COR-L47 (cell line): ENCODE measurements around the gene KCNK16.
A peak's percentile ranks its signal among the peaks of the same experiment; 100 is the strongest.

ENCODE experiments used
- DNase-seq: peaks from one replicate; lab custom pipeline; 2025; lab: John Stamatoyannopoulos, UW

Gene KCNK16

GRCh38 chr6:39341937-39342336, 19.4 kb upstream of the KCNK16 start:
- DNase-seq: no peak

DNA sequence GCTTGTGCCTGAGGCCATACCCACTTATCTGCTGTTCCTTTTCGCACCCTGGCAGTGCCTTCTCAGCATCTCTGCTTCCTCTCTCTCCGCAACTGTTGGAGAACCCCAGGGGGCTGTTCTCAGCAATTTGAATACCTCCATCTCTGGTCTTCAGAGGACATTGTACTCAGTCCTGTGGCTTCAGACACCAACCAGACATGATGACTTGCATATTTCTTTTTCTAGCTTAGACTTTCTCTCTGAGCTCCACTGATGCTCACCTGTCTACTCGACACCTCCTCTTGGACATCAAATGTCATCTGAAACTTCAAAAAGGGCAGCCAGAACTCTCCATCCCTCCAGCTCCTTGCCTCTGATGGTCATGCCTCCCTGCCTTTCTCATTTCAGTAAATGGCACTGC, 18.9 kb upstream of the KCNK16 start:
- DNase-seq: no peak

DNA sequence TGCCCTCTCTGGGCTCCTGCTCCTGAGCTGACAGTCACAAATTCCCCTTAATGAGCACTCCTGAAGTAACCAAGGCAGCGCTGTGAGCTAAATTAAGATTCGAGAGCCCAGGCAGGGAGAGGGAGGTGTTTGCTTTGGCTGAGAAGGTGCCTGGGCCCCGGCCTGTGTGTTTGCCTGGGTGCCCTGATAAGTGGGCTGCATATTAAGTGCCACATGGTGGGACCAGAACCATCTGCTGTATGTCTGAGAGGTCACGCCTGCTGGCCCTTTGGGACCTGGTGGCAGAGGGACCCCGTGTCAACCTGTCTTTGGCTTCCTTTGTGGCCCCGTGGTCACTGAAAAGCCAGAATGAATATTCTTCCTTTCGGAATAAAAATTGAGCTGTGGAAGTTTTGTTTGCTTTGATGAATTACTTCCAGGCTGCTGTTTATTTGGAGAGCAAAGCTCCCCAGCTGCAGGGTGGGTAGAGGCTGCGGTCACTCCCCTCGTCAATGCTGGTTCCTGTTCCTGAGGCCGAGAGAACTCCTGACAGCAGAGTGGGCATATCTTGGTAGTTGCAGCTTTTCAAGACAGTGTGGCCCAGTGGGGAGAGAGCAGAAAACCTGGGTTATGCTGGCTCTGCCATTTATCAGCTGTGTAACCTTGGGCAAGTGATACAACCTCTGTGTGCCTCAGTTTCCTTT, 17.5 kb upstream of the KCNK16 start:
- DNase-seq: peak; percentile 70

GRCh38 chr6:39339096-39339867, 16.8 kb upstream of the KCNK16 start:
- no peak for DNase-seq

DNA sequence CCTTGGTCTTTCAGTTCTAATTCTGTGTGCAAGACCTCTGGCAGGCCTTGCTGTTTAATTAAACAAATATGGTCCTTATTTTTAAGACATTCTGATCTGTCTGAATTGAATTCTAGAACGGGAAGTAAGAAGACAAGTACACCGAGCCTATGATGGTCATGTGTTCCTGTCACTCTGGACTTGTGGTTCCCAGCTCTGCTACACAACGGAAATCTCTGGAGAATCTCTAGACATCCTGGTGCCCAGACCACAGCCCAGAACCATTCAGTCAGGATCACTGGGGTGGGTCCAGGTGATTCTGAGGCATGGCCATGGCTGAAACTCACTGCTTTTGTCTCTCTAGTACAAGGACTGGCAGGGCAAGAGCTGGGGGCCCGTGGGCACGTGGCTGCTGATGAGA, 15.9 kb upstream of the KCNK16 start:
- DNase-seq: no peak

DNA sequence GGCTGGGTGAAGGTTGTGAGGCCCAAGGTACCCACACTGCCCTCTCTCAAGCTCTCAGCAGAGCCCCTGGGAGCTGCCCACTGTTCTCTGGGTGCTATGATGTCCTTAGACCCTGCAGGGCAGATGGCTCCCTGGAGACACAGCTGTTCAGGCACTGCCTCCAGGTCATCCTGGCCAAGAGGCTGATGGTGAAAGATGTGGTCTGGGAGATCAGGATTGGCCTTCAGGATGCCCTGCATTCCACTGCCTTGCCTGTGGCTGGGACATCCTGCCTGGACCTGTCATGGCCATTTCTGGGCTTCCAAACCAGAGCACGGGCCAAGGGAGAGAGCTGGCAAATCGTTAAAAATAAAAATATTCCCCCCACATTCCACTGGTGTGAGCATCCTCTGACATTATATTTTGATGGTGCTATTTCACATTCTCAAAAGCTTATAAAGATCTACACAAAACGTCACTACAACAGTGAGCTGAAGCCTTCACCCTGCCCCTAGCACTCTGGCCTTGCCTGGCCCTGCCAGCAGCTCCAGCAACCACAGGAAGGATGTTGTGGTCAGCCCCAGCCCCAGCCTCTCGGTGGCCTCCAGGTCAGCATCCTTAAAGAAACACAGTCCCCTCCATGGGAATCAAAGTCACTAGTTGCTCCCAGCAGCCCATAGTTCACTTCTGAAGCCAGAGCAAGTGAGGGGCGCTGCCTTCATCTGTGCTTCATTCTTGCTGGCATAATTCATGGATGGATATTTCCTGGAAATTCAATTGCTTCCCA, 13.5 kb upstream of the KCNK16 start:
- DNase-seq: no peak

GRCh38 chr6:39333644-39334438, 11.3 kb upstream of the KCNK16 start:
- DNase-seq: no peak

DNA sequence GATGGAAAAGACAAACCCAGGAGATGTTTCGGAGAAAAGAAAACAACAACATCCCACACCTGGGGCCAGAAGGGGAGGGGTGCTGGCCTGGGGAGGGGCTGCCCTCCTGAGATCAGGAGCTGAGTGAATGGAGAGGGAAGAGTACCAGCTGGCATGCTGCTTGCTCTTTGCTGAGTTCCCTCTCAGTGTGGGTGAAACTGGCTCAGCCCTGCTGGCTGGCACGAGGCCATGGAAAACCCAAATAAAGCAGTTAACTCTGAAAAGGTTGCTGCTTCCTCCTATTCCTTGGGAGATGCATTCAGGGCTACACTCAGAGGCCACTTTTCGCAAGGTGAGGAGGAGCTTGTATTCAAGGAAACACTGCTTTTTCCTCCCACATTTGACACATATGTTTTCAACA, 8.0 kb upstream of the KCNK16 start:
- DNase-seq: peak; percentile 49

DNA sequence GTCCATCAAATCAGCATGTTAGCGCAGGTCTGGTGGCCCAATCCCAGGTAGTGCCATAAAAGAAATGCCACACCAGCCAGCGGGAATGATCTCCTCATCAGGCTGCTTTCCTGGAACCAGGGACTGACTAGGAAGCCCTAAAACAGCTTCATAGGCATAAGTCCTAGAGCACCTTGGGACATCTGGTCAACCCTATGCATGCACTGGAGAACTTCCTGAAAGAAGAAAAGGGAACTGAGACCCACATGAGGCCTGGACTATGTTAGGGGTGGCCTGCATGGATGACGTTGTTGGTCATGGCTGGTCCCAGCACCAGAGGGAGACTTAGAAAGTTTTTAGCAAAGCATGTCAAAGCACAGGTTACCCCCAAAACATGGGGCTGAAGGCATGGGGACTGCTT, 7.6 kb upstream of the KCNK16 start:
- DNase-seq: peak; percentile 21

DNA sequence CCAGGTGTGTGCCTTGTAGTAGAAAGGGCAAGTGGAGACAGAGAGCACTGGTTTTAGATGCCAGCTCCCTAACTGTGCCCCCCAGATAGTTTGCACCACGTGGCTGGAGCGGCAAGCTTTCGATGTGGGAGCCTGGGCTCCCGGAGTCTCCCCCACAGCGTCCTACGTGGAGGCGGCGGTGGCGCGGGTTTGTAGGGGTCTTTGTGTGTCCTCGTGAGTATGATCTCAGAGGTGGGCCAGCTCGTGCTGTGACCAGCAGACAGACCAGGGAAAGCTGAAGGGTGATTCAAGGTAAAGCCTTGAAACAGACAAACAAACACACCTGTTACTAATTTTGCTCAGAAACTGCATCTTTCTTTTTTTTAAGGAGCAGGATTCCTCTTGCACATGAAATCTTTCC, 5.6 kb upstream of the KCNK16 start:
- DNase-seq: no peak

- no peak for DNase-seq
These were observed 5.0 kb upstream of the KCNK16 start for GRCh38 chr6:39327507-39327906.

DNA sequence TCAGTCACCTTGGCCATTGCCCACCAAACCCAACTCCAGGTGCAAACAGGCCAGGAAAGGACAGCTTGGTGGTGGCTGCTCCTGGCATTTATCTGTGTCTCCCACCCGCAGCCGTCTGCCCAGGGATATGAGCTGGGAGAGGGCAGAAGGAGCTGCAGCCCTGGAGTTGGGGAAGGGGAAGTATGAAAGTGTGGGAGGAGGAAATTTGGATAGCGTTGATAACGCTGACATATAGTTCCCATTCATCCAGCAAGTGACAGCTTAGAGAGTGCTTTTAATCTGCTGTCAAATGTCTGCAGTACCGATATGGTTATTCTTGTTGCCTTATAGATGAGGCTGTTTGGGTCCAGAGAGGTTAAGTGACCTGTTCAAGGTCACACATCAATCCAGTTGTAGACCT, 741 bp downstream of the KCNK16 start:
- no peak for DNase-seq

DNA sequence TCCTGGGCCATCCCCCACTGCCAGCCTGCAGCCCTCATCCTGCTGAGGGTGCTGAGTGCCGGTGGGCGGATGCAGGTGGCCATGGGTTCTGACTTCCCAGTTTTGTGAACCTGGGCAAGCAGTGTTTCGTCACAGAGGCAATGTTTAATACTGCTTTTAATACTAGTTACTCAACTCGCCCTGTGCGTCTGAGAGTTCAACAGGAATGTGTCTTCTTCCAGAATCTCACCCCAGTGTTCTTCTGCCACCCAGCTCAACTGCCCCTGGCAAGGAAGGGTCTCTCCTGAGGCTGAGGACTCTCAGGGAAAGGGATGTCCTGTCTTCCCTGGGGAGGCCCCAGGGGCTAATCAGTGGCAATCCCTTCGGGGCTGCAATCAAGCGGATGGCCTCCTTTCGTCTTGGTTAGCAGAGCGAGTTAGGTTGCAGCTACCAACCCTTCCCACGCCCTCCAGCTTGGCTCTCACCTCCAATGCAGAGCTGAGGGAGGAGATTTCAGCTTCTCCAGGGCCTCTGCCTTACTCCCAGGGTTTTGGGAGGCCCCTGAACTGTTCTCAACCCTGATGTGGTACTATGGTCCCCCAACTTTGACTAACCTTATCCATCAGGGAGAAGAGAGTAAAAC, 2.0 kb downstream of the KCNK16 start:
- no peak for DNase-seq

DNA sequence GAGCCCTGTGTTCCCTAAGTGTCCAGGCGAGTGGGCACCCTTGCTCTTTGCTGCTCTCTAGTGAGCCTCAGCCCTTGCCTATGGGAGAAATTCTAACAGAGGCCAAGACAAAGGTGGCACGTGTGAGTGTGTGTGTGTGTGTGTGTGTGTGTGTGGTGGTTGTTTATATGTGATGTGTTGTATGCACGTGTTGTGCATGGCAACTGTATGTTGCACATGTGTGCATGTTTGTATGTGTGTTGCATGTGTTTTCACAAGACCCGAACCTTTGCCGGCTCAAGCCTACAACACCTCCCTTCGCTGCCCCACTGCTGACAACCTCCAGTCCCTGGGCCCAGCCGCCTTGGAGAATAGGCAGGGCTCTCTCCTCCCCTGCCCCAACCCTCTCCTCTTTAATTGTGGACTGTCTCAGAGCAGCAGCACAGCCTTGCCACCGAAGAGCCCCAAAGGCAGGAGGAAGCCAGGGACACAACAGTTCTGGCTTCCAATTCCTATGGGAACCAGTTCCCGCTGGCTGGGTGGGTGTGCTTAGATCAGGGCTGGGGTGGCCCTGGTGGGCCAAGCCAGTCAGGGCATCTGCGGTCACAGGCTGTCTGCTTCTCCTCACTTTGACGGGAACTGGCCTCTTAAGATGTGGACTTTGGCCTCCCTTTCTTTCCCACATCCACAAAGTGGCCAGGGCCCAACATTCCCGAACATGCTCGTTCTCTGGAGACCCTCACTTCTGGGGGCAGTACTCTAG, 2.7 kb downstream of the KCNK16 start:
- no peak for DNase-seq

- DNase-seq: no peak
These were observed 5.2 kb downstream of the KCNK16 start for GRCh38 chr6:39317256-39317655.

DNA sequence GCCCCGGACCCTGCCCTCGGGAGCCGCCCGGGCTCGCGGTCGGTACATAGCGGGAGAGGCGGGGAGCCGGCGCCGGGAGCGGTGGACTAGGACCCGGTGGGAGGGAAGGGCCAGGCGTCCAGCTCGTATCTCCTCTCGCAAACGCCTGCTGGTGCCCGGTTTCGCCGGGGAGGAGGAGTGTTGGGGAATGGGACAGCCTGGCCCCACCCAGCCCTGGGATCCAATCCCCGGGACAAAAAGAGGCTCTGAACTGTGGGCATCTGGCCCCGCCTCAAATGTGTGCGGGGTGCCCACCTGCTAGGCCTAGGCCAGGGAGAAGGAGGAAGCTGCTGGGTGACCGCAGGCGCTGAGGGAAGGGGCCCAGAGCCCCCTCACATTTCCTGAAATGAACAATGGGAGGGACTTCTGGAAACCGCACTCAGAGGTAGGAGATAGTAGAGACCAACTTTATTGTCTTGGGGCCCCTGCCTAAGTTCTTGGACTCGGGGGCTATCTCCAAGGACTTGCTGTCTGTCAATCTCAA, 8.2 kb downstream of the KCNK16 start, which contains the start of gene KCNK17:
KCNK17 (minus strand) TSS at position 147 of the 523 bp plus-strand sequence; CDS start at position 48, 99 bp downstream.
- no peak for DNase-seq

DNA sequence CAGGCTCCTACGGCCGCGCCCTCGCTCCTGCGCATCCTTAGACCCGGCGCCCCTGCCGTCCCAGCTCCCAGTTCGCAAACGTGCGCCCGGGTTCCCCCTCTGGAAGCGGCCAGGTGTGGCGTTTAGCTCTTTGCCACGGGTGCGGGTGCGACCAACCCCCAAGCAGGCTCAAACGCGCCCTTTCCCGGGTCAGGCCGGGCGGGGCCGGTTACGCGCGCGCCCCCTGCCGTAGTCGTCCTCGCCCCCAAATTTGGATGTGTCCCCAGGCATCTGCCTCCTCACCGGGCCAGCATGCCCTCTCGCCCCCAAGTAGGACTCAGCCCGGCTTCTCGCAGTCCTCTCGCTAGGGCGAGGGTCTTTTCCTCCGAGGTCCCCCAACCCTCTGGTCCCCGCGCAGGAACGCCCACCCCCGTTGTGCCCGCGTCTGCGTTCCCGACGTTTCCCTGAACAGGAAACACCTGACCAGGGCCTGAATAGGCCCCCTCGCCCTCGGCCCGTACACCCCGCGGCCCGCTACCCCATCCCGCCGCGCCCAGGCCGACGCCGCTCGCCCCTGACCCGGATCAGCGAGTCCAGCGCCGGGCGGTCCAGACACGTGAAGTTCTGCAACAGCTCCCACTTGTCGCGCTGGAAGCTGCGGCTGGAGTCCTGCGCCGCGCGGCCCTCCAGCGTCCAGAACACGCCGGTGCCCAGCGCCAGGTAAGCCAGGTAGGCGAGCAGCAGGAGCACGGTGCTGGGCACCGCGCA, 8.8 kb downstream of the KCNK16 start:
- DNase-seq: peak; percentile 22

GRCh38 chr6:39312912-39313525, 9.5 kb downstream of the KCNK16 start:
- DNase-seq: no peak

- no peak for DNase-seq
These were observed 12.0 kb downstream of the KCNK16 start for GRCh38 chr6:39310542-39310941.
